Ovary (tissue), 9 donors: ENCODE results near the gene DIS3L2. TPM values are rescaled to one million over a fixed set of nuclear protein-coding genes. Genes with fewer than 3 reads are reported as not detected.

ENCODE experiments used
- DNase-seq, 5 donors: peaks; one replicate each; pipeline ENCODE4 v3.0.0-alpha.2; 2019 to 2020
- H3K27ac ChIP-seq, 2 donors: fragments of 200-600 bp; one replicate each; pipeline versions ENCODE4 v1.5.1 to v1.8.0; 2019 to 2022
- H3K27me3 ChIP-seq: fragments of 200-600 bp; one replicate; pipeline ENCODE4 v1.8.0; 2022
- H3K36me3 ChIP-seq: fragments of 200-600 bp; sonication (generic); one replicate; pipeline ENCODE4 v1.5.1; 2019
- H3K4me1 ChIP-seq: one replicate; pipeline ENCODE4 v1.8.1; 2013; ENCODE audit warnings: mild to moderate bottlenecking, moderate library complexity; ENCODE audit not compliant: insufficient read depth
- H3K4me3 ChIP-seq: fragments of 200-600 bp; sonication (generic); one replicate; pipeline ENCODE4 v1.5.1; 2017
- H3K9me3 ChIP-seq, 2 donors: fragments of 200-600 bp in 1 of 2; sonication (generic) in 1 of 2; one replicate each; pipeline versions ENCODE4 v1.5.1 to v1.8.1; 2013 to 2019; ENCODE audit warnings: mild to moderate bottlenecking in 1 of 2, moderate library complexity in 1 of 2
- CTCF ChIP-seq, 3 donors: fragments of 450-650 bp in 2 of 3; fragments of 200-600 bp in 1 of 3; IDR thresholded peaks; one replicate each; pipeline versions ENCODE4 v1.5.1 to v1.8.0; 2016 to 2022; ENCODE audit warnings: antibody characterized with exemption in 3 of 3, mild to moderate bottlenecking in 1 of 3
- EP300 ChIP-seq: sonication (generic); formaldehyde crosslinking; IDR thresholded peaks from one replicate; pipeline ENCODE4 v1.6.1; 2017; ENCODE audit warnings: antibody characterized with exemption
- POLR2A ChIP-seq: fragments of 450-650 bp; IDR thresholded peaks from one replicate; pipeline ENCODE4 v1.6.1; 2017; ENCODE audit warnings: antibody characterized with exemption, mild to moderate bottlenecking, moderate library complexity
- WGBS, 3 donors: extraction: QIAGEN DNeasy Blood & Tissue Kit in 1 of 3; methylation state at CpG; one replicate each; pipeline versions ENCODE4 v1.1.5 to v1.1.7; 2013 to 2017; 5-methylcytosine and 5-hydroxymethylcytosine counted together
- intact Hi-C, 4 donors: fragments of 100-400 bp; cut with DNase I; formaldehyde crosslinking; loops; one replicate each; pipeline versions ENCODE4 v1.11.0 to v1.15.1; 2022 to 2023
- polyA plus RNA-seq, 2 donors: library from polyadenylated mRNA; stranded (reverse); fragments of 200-250 nt in 1 of 2; fragments of 350-450 nt in 1 of 2; fragmentation: Illumina TruSeq in 1 of 2; extraction: RNeasy Lipid Tissue Mini Kit (QIAGEN cat#74804) in 1 of 2; gene quantifications; one replicate each; pipeline ENCODE4 v1.2.3, GENCODE V29; 2013 to 2014
- total RNA-seq, 7 donors: library from RNA; depleted of rRNA in 2 of 7; stranded (reverse); fragments of >200 nt in 2 of 7; fragmentation: NEBNext Ultra II Directional in 3 of 7; extraction: Animal tissue kit (Norgen Biotek cat#: 25700) in 3 of 7; gene quantifications; one replicate each; pipeline versions ENCODE4 v1.1.0 to v1.2.4, GENCODE V29; 2016 to 2023
- donor health status: DM: no; HTN: no; CAD: no; lungs with moderate emphysema.
- donor health status: DM: no; HTN: no; CAD: no.
- donor health status: Bipolar disorder and iron deficiency.
- donor health status: DM: yes; HTN: yes; CAD: no.
- donor health status: DM: no; HTN: no; CAD: no.
- donor health status: DM: yes; HTN: yes; CAD: no.

Gene DIS3L2
- total and polyA plus RNA-seq, 9 donors, result 18.2 to 52.0 (median 32.8) TPM

GRCh38 chr2:231996797-231997540 lies 35.5 kb downstream of the DIS3L2 start:
- Histone ChIP-seq H3K4me1 (peaks cover 6% of the 10 kb centered on the region), H3K27me3 (no peaks in the 10 kb centered on the region), H3K36me3 (no peaks in the 10 kb centered on the region), H3K27ac (no peak overlapping the region), H3K9me3 (no peaks in the 10 kb centered on the region), H3K4me3 (no peak overlapping the region)
- intact Hi-C loops, result no loop called here
- WGBS, 3 donors, result 65 to 86% (median 67%) methylated on average over 2 of the region's 2 CpGs
- TF ChIP-seq CTCF (IDR thresholded peaks at IDR 0.05), result no peak
- TF ChIP-seq EP300, result no peak
- no peak for TF ChIP-seq POLR2A
- DNase-seq, result no peak

GRCh38 chr2:231998046-231998445 lies 36.5 kb downstream of the DIS3L2 start:
- Histone ChIP-seq H3K27ac (no peak overlapping the region), H3K27me3 (no peaks in the 10 kb centered on the region), H3K9me3 (no peaks in the 10 kb centered on the region), H3K36me3 (no peaks in the 10 kb centered on the region), H3K4me1 (peaks cover 6% of the 10 kb centered on the region), H3K4me3 (no peak overlapping the region)
- no peak for DNase-seq
- intact Hi-C loops, result no loop called here
- TF ChIP-seq CTCF (IDR thresholded peaks at IDR 0.05), result no peak
- no peak for TF ChIP-seq EP300
- no peak for TF ChIP-seq POLR2A

GRCh38 chr2:232000439-232000838 lies 38.9 kb downstream of the DIS3L2 start:
- Histone ChIP-seq H3K27ac (no peak overlapping the region), H3K36me3 (no peaks in the 10 kb centered on the region), H3K27me3 (no peaks in the 10 kb centered on the region), H3K9me3 (no peaks in the 10 kb centered on the region), H3K4me1 (peaks cover 6% of the 10 kb centered on the region), H3K4me3 (no peak overlapping the region)
- TF ChIP-seq EP300, result no peak
- no peak for TF ChIP-seq POLR2A
- TF ChIP-seq CTCF (IDR thresholded peaks at IDR 0.05), result no peak
- DNase-seq, result no peak
- WGBS, 3 donors, result 96 to 98% (median 97%) methylated on average over 2 of the region's 2 CpGs
- intact Hi-C loops, result no loop called here

GRCh38 chr2:232001073-232001472 lies 39.6 kb downstream of the DIS3L2 start:
- no peak for TF ChIP-seq POLR2A
- no peak for TF ChIP-seq EP300
- TF ChIP-seq CTCF (IDR thresholded peaks at IDR 0.05), result no peak
- H3K27me3 ChIP-seq, result no peaks in the 10 kb centered on the region
- no peaks in the 10 kb centered on the region for H3K36me3 ChIP-seq
- 93 to 97% (median 94%) methylated on average over 1 of the region's 1 CpG for WGBS, 3 donors
- H3K27ac ChIP-seq, result no peak overlapping the region
- DNase-seq, result no peak
- intact Hi-C loops, result no loop called here
- peaks cover 6% of the 10 kb centered on the region for H3K4me1 ChIP-seq
- no peaks in the 10 kb centered on the region for H3K9me3 ChIP-seq
- H3K4me3 ChIP-seq, result no peak overlapping the region
